Measurements from ENCODE around the gene KIF3B.
"Not testable (repeated sequence)": the region's sequence is repeated elsewhere in the genome, so short reads cannot be mapped to it uniquely, and the experiment has no call there.

The KIF3B gene

GRCh38 chr20:32333181-32333987 lies 55.9 kb downstream of the KIF3B start:
- no peak for FAIRE-seq

- no peak for FAIRE-seq
These were observed 56.8 kb downstream of the KIF3B start for GRCh38 chr20:32333988-32334885.

- peak; percentile 45 for FAIRE-seq
These were observed 59.5 kb downstream of the KIF3B start for GRCh38 chr20:32336918-32337347.

- no peak for FAIRE-seq
These were observed 60.6 kb downstream of the KIF3B start for GRCh38 chr20:32337937-32338661.

- FAIRE-seq = no peak
These were observed 61.2 kb downstream of the KIF3B start for GRCh38 chr20:32338665-32339064.

GRCh38 chr20:32339116-32339515 lies 61.7 kb downstream of the KIF3B start:
- no peak for FAIRE-seq

GRCh38 chr20:32341053-32341452 lies 63.6 kb downstream of the KIF3B start:
- FAIRE-seq = not testable (repeated sequence)

GRCh38 chr20:32343439-32343838 lies 66.0 kb downstream of the KIF3B start:
- no peak for FAIRE-seq

GRCh38 chr20:32344835-32345506 lies 67.5 kb downstream of the KIF3B start:
- no peak for FAIRE-seq

GRCh38 chr20:32348207-32348606 lies 70.8 kb downstream of the KIF3B start:
- FAIRE-seq = no peak

- no peak for FAIRE-seq
These were observed 73.0 kb downstream of the KIF3B start for GRCh38 chr20:32350421-32350820.

- no peak for FAIRE-seq
These were observed 74.8 kb downstream of the KIF3B start for GRCh38 chr20:32352121-32352720.

GRCh38 chr20:32353848-32354496 lies 76.5 kb downstream of the KIF3B start:
- no peak for FAIRE-seq

GRCh38 chr20:32354592-32355416 lies 77.4 kb downstream of the KIF3B start:
- no peak for FAIRE-seq

GRCh38 chr20:32355417-32355841 lies 78.0 kb downstream of the KIF3B start:
- FAIRE-seq = no peak

- not testable (repeated sequence) for FAIRE-seq
These were observed 78.6 kb downstream of the KIF3B start for GRCh38 chr20:32355907-32356621.

- no peak for FAIRE-seq
These were observed 79.3 kb downstream of the KIF3B start for GRCh38 chr20:32356622-32357374.

GRCh38 chr20:32357375-32357868 lies 80.0 kb downstream of the KIF3B start:
- FAIRE-seq = no peak

Data from G401.6 (cell line).